Caki2 (cell line): ENCODE measurements around the gene MBNL1. TPM values are rescaled to one million over a fixed set of nuclear protein-coding genes. Genes with fewer than 3 reads are reported as not detected.
"Not testable (repeated sequence)": the region's sequence is repeated elsewhere in the genome, so short reads cannot be mapped to it uniquely, and the experiment has no call there.

ENCODE experiments used
- DNase-seq: peaks from one replicate; pipeline ENCODE4 v3.0.0-alpha.2; 2015; ENCODE audit warnings: low read depth
- in situ Hi-C: cut with HindIII; loops from 2 replicates; pipeline ENCODE4 v1.10.0; 2016; ENCODE audit warnings: low sequenced_read_pairs, low pct_unique_long_range_greater_than_20kb, mixed read lengths
- total RNA-seq: library from RNA; depleted of rRNA; stranded (reverse); fragments of >200 nt; shearing (Covaris generic); gene quantifications from 2 replicates; pipeline ENCODE4 v1.2.3, GENCODE V29; 2014; ENCODE audit warnings: low replicate concordance

MBNL1 gene
- total RNA-seq, 1 experiment from 2014 or later: 89.0 TPM

DNA sequence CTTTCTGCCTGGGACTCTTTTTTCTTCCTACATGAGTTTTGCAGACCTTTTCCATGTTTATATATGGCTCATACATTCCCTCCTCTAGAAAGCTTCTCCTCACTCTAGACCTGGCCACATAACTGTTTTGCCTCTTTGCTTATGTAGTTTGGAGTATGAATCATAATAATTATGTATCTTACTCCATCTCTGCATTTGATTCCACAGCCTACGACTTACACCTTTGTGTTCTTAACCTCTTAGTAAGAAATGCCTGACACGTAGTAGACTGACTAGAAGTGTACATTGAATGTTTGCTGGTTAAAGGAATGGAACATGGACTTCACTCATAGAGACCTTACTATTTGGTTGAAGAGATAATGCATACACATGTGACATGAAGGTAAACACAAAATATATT lies 56.4 kb downstream of the MBNL1 start:
- in situ Hi-C loops: no loop called here
- no peak for DNase-seq

DNA sequence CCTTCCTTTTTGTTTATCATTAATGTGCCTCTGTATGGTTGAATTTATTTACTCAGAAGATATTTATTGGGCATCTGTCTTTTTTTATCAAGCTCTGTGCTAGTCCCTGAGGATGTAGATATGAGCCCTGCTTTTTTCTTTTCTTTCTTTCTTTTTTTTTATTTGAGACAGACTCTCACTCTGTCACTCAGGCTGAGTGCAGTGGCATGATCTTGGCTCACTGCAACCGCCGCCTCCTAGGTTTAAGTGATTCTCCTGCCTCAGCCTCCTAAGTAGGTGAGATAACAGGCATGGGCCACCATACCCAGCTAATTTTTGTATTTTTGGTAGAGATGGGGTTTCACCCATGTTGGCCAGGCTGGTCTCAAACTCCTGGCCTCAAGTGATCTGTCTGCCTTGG lies 58.5 kb downstream of the MBNL1 start:
- in situ Hi-C loops: no loop called here
- DNase-seq: no peak

DNA sequence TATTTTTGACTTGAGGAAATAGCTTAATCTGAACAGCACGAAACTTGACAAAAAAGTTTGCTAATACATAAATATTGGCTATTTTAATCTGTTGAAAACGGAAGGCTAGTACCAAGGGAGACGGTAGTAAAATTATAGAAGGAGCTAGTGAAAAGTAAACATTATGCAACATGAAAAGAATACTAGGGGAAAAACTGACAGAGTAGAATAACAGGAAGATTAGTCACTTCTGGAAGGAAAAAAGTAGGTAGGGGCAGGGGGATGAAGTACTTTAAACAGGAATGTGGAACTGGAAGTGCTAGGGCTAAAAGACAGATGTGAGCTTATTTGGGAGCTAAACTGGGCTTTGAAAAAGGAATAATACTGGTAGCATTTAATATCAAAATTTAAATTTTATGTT lies 60.1 kb downstream of the MBNL1 start:
- DNase-seq: peak; percentile 14
- in situ Hi-C loops: no loop called here

DNA sequence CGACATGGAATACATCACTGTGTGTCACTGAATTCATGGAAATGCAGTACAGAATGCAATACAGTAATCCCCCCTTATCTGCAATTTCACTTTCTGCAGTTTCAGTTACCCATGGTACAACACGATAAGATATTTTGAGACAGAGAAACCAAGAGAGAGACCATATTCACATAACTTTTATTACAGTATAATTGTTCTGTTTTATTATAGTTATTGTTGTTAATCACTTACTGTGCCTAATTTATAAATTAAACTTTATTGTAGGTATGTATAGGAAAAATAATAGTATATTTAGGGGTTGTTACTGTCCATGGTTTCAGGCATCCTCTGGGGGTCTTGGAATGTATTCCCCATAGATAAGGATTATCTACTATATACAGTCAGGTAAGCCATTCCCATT lies 61.8 kb downstream of the MBNL1 start:
- peak; percentile 10 for DNase-seq
- in situ Hi-C loops: no loop called here

DNA sequence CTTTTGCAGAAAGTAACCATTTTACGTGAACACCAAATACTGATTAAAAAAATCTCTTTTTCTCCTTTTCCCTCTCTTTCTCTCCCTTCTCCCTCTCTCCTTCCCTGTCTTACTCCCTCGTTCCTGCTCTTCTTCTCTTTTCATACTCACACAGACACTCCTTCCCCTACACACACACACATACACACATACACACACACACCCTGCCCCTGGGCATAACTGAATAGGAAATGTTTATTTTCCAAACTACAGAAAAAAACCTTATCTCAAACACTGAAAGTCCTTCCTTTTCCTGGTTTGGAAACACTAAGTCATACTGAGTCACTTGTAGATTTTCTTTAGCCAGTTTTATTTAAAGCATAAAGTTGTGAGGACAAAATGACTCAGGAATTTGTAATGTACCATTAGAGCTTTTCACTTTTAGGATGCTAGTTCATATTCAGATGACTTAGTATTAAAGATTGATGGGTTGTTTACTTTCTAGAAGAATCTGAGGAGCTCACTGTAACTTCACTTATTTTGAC lies 62.4 kb downstream of the MBNL1 start:
- peak; percentile 95 for DNase-seq
- in situ Hi-C loops: no loop called here

DNA sequence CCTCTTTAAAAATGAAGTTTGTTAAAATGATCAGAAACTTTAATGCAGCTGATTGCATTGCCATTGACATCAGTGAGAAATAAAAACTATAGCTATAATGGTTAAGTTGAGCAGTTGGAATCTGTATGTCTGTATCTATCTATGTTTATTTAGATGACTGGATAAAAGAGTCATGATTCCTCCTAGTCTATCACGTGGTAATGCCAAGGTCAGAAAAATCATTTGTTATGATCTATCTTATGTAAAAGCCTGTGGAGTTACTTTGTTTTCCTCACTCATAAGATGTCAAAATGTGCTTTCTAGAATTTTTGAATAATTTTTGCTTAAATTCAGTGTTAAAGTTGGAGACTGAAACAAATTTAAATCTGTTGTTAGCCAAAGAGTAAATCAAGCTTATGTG lies 63.3 kb downstream of the MBNL1 start:
- DNase-seq: peak; percentile 27
- in situ Hi-C loops: no loop called here

DNA sequence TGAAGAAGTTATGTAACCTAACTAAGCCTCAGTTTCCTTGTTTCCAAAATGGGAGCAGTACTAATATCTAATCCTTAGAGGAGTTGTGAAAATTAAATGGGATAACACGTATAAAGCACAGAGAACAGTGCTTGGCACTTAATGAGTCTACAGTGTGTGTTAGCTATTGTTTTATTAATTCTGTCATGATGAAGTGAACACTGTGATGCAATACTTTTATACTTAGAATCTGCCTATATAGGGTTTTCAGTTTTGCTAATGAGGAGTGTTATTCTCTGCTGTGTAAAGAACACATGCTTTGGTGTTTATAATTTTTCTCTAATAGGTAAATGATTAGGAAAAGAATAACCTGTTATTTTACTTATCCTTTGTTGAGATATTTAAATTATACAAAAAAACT lies 65.2 kb downstream of the MBNL1 start:
- in situ Hi-C loops: no loop called here
- no peak for DNase-seq

DNA sequence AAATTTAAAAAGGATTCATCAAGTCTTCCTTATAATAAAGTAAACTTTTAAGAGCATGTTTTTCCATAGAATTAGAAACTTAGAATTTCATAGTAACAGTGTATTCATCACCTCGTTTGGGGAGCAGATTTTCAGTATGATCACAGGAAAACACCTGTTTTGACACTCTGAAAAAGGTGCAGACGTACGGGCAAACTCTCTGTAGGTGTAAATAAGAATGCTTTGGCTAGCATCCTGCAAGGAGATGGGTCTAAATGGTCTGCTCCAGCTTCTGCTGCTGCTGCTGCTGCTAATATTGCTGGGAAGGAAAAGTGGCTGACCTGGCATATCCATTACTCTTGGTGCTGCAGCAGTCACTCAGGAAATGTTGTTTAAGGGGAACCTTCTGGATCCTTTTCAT lies 66.0 kb downstream of the MBNL1 start:
- in situ Hi-C loops: no loop called here
- DNase-seq: no peak

DNA sequence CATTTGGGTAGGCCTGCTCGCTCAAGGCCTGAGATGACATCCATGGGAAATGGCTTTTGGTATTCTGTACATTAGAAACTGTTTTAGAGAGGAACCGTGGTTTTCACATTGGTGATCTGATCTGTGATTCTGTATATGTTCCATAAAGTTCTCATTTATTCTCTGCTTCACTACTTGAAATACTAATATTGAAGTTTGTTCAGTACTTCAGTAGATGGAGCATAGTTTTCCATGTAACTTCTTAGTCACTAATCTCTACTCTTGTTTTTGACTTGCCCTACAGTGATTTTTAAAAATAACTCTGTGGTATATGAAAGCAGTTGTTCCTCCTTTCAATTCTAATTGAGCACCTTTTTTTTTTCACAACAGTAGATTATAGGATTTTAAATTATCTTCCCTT lies 66.5 kb downstream of the MBNL1 start:
- in situ Hi-C loops: no loop called here
- DNase-seq: no peak

DNA sequence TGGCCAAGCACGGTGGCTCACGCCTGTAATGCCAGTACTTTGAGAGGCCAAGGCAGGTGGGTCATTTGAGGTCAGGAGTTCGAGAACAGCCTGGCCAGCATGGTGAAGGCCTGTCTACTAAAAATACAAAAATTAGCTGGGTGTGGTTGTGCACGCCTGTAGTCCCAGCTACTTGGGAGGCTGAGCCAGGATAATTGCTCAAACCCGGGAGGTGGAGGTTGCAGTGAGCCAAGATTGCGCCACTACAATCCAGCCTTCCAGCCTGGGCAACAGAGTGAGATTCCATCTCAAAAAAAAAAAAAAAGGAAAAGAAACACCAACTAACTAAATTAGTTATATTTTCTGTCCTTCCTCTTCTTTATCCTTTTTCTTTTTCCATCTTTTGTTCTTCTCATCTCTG lies 68.6 kb downstream of the MBNL1 start:
- in situ Hi-C loops, DNase-seq: not testable (repeated sequence)

DNA sequence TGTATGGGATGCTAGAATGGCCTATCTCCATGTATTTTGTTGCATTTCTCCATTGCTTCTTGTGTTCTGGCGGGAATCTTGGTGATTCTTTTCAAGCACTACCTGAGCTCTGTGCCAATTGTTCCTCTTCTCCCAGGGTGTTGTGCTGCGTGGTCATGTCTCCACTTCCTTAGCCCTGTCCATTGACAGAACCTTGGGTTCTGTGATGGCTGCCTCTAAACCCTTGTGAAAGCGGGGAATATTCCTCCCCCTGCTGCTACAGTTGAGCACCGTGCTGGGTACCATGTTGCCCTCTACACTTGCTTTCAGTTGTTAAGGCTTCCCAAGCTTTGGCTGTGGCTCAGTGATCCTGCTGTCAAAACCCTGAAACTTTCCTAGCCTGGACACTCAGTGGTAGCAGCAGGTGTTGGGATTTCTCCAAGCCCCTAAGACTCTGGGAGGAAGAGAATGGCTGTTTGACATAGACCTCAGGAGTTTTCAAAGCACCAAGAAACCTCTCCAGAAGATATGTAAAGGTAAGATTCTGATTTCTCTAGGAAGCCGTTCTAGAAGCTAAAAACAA lies 69.5 kb downstream of the MBNL1 start:
- in situ Hi-C loops: no loop called here
- DNase-seq: no peak

DNA sequence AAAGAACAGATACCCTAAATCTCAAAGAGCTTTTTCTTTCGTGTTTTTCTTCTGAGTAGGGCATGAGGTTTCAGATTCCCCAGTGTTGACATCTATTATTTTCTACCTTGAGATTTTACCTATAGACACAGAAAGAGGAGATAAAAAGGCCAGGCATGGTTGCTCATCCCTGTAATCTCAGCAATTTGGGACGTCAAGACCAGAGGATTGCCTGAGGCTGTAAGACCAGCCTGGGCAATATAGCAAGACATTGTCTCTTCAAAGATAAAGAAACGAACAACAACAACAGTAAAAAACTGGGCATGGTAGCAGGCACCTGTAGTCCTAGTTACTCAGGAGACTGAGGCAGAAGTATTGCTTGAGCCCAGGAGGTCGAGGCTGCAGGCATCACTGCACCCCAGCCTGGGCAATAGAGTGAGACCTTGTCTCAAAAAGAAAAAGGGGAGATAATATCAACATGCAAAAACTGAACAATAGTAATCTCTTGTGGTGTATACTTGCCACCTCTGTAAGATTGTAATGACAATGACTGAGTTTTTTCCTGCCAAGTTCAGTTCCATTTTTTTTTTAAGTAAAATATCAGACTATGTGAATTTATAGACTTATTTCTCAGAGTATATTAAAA lies 71.3 kb downstream of the MBNL1 start:
- DNase-seq: no peak
- in situ Hi-C loops: no loop called here

DNA sequence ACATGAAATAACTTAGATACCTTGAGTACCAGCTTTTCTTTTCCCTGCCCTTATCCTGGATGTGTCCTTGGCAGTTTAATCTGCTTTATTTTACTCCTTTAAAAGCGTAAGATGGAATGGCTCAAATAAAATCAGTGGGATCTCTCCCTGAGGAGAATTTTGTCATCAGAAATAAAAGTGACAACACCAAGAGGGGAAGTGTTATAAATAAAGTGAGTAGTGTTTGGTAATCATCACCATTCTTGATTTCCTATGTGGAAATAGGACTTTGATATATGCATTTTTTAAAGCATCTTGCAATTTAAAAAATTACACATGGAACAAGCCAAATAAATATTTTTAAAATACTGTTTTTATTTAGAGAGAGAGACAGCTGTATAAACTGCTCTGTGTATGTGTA lies 76.5 kb downstream of the MBNL1 start:
- in situ Hi-C loops: no loop called here
- no peak for DNase-seq

DNA sequence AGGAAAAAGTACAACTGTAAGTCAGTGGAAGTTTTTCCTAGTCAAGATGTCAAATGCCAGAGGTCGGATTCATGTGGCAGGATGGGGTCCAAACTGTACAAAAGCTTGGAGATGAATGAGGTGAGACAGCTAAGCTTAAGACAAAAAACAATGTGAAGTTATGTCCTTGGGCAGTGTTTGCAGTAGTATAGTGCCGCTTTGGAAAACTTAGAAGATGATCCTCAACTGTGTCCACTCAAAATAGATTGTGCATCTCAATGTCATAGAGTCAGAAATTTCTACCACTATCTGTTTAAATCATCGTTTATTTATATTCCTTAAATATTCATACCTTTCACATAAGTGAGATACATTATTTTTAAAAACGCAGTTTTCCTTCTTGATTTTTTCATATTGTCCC lies 77.3 kb downstream of the MBNL1 start:
- in situ Hi-C loops: no loop called here
- DNase-seq: no peak

DNA sequence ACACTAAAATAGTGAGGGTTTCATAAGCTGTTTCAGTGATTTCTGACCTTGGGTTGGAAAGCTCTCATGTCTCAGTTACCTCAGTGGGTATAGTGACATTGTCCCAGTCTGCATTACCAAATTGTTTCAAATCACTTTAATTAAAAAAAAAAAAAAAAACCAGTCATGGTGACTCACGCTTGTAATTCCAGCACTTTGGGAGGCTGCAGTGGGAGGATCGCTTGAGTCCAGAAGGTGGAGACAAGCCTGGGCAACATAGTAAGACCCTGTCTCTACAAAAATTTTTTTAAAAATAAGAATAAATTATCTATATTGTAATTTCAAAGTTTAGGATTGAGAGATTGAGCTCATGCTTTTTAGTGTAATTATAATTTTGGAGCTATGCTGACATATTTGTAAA lies 78.0 kb downstream of the MBNL1 start:
- in situ Hi-C loops: no loop called here

DNA sequence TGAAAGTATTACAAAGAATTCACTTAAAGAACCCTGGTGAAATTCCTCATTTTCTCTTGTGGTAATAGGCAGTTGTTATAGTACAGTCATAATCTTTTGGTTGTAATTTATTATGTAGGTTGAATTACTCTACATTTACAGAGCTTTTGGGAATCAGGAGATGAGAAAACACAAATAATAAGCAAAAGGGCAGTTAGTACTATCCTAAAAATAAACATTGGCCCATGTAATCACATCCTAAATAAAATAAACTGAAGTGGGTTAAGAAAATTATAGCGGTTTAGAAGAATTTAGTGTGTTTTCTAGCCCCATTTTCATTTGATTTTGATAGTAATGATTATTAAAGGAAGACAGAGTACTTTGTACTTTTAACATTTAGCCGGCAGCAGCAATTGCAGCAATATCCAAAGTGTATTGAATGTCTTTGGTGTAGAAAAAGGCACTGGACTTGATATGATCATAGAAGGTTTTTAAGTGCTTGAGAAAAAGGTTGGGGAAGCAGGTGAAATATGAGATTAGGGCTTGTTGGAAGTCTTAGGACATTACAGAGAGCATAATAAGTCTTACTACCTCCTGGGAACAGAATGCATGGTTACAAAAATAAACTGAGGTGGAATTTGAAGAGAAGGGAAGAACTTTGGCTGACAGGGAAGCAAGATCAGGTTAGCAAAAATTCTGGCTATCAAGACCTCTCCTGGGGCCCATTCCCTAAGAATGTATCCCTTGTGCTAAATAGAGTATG lies 79.9 kb downstream of the MBNL1 start:
- in situ Hi-C loops: no loop called here
- DNase-seq: no peak

More for the DNA sequence above, 78.0 kb downstream of the MBNL1 start:
- no peak for DNase-seq

DNA sequence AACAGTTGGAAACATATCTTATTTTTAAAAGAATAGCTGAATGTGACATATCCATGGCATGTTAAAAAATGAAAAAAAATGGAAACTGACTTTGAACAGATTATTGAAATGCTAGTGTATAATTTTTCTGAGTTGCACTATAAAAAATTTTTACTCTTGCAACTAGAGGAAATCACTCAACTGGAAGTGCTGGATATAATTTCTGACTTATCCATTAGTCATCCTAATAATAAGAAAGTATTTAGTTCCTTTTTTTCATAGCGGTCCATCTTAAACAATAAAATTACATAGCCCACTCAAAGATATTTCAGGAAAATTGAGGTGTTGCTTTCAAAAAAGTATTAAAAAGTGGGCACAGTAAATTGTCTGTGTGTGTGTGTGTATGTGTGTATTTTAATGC lies 80.7 kb downstream of the MBNL1 start:
- in situ Hi-C loops: no loop called here
- DNase-seq: no peak

DNA sequence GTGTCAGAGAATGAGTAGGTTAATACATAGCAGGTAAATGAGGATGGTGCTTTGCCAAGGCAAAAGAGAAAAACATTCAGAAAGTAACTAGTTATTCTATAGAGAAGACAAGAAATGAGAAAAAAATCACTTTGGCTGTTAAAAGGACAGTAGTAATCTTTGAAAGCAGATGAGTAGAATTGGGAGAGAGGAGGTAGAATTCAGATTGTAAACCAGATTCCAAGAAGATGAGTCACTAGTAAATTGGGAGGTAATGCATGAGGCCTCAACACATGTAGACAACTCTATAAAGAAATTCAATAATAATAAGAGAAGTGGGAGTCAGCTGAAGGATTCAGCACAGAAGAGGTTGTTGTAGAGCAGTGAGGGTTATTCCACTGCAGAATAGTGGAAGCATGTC lies 81.4 kb downstream of the MBNL1 start:
- DNase-seq: no peak
- in situ Hi-C loops: no loop called here

DNA sequence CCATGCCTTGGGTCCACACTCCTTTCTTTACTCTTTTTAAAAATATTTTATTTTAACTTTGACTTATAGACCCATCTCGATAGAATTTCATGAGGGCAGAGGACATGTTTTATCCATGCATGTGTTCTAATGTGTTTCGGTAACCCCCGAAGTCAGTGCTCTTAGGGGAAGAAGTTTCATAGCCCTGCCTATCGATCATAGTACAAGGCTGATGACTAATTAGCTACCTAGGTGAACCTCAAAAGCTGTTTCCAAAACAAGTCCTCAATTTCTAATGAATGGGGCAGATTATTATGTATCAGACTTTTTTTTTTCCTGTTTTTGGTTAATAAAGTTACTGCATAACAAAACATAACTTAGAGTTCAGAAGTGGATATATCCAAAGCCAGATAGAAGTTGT lies 82.0 kb downstream of the MBNL1 start:
- DNase-seq: no peak
- in situ Hi-C loops: no loop called here

DNA sequence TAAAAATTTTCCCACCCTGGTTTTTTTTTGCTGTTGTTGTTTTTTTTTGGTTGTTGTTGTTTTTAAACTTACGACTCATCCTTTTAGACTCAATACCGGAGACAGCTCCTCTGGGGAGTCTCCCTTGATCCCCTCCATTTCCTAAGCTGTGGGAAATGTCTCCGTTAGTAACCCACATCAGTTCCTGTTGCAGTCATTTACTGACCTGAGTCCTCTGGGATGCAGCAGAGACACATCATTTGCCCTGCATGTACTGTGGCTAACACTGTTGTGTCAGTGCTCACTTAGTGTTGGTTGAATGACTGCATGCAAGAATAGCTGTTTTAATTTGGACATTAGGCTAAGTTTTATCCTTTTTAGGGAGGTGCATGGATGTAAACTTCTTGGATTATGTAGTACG lies 83.8 kb downstream of the MBNL1 start:
- in situ Hi-C loops: no loop called here
- DNase-seq: no peak
